GM21381 (cell line): ENCODE data around the gene TDRD7.
A peak's percentile ranks its signal among the peaks of the same experiment; 100 is the strongest.

Experiments
- ATAC-seq: cut with Tn5 transposase; IDR thresholded peaks from one replicate; pipeline ENCODE4 v1.9.1; 2021; ENCODE audit warnings: mild to moderate bottlenecking, moderate library complexity; ENCODE audit not compliant: unreplicated experiment

TDRD7 gene, protein sequence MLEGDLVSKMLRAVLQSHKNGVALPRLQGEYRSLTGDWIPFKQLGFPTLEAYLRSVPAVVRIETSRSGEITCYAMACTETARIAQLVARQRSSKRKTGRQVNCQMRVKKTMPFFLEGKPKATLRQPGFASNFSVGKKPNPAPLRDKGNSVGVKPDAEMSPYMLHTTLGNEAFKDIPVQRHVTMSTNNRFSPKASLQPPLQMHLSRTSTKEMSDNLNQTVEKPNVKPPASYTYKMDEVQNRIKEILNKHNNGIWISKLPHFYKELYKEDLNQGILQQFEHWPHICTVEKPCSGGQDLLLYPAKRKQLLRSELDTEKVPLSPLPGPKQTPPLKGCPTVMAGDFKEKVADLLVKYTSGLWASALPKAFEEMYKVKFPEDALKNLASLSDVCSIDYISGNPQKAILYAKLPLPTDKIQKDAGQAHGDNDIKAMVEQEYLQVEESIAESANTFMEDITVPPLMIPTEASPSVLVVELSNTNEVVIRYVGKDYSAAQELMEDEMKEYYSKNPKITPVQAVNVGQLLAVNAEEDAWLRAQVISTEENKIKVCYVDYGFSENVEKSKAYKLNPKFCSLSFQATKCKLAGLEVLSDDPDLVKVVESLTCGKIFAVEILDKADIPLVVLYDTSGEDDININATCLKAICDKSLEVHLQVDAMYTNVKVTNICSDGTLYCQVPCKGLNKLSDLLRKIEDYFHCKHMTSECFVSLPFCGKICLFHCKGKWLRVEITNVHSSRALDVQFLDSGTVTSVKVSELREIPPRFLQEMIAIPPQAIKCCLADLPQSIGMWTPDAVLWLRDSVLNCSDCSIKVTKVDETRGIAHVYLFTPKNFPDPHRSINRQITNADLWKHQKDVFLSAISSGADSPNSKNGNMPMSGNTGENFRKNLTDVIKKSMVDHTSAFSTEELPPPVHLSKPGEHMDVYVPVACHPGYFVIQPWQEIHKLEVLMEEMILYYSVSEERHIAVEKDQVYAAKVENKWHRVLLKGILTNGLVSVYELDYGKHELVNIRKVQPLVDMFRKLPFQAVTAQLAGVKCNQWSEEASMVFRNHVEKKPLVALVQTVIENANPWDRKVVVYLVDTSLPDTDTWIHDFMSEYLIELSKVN

DNA sequence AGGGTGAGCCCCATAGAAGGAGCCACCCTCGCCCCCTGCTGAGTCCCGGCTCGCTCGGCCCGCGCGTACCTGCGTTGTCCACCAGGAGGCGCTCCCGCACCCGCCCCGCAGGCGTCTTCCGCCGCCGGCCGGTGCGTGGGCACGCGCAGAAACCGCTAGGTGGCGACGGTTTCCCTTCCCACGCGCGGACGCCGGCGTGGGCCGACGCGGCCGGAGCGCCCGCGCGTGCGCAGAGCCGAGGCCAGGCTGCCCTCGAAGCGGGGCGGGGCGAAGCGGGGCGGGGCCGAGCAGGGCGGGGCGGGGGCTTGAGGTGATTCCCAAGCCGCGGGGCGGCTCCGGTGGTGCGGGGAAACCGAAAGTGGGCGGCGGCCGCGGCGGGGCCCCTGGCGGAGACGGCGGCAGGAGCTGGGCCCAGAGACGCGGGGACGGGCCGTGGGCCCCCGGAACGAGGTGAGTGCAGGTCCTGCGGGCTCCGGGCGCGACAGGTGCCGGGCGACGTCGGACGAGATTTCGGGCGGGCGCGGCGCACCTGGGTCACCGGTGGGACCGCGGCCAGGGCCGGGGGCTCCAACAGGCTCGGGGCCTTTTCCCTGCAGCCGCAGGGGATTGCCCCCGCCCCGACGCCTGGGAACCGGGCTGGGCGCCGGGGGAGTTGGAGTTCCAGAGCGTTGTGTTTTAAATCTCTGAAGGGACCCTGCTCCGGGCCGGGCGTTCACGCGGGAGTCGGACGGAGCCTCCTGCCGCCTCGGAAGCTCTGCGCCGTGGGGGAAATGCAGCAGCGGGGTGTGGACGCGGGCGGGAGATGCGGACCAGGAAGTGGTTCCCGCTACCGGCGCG, at the start of gene TDRD7:
Gene TDRD7 (plus strand): TSS at position 308 of the 837 bp plus-strand sequence. CDS start 16,370 bp downstream, outside the sequence.
- ATAC-seq, result peak; percentile 79

DNA sequence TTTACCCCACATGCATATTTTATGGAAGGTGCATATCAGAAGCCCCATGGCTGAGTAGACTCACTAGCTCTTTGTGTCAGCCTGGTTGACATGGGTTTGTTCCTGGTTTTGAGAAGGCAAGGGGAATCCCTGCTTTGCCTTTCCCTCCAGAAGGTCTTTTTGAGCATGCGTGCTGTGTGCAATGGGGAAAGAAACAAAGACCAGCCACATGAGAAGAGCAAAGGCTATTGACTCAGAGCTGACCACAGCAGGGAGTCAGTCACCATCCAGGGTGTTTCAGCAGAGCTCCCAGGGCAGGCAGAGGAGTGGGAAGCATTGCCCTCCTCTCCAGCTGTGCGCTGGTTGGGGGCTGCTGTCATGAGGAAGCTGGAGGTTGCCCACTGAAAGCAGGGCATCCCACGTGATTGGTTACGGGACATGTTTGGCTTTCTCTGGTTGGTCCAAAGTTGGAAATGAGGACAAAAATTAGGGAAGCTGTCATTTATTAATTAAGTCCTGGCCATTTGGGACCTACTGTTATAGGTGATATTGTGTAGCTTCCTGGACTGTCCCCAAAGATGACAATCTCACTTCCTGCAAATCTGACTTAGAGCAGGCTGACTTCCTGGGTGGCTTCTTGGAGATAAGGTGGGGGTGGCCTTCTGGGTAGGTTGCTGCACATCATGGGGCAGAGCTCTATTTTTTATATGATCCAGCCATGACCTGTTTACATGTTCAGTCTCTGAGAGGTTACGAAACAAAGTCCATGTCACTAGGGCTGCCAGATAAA, 48.9 kb upstream of the TDRD7 start:
- peak; percentile 33 for ATAC-seq

DNA sequence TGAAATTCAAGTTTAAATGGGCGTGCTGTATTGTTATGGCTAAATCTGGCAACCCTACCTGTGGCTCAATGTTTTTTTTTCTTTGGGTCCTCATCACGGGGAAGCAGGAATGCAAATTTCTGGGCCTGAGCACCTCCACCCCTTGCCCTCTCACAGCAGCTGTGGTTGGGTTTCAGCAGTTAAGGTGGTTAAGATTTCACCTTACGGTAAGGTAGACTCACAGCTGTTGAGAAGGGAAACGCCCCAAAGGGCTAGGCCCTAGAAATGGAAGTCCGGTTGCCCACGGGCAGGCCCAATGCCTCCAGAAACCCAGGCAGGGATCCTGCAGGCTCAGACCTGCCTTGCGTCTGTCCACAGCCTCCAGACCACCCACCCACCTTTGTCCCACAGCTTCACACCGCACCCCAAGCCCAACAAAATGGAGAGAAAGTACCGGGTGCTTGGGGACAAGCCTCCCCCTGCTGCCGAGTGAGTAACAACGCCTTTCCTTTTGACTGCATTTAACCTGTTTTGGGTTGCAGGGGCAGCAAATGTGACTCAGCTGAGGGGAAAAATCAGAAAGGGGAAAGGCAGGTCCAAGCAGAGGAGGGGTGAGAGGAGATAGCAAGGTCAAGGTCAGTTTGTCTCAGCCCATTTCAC, 48.1 kb upstream of the TDRD7 start:
- no peak for ATAC-seq

DNA sequence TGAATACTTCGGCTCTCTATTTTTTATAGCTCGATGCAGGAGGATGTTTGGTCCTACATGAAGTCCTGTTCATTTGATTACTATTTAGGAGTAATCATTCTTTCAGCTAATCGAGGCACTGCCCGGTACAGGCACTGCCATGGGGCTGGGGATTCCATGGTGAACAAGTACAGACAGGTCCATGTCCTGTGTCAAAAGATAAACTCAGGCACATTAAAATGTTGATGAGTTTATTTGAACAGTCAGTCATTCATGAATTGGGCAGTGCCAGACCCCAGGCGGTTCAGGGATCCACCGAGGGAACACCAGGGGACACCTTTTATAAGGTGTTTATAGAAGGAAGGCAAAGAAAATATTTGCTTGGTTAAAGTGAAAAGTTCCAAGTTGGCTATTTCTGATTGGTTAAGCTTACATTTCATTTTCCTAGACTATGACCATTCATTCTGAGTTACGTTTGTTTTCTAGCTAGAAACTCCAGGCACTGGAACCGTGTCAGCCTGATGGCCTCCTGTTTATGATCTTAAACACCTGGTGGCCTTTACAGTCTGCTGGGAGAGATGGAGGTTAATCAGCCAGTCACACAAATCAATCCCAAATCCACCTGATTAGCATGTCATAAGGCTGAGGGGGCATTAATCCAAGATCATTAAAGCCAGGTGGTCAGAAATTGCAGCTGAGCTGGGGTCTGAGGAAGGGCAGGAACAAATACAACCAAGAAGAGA, 47.0 kb upstream of the TDRD7 start:
- no peak for ATAC-seq

DNA sequence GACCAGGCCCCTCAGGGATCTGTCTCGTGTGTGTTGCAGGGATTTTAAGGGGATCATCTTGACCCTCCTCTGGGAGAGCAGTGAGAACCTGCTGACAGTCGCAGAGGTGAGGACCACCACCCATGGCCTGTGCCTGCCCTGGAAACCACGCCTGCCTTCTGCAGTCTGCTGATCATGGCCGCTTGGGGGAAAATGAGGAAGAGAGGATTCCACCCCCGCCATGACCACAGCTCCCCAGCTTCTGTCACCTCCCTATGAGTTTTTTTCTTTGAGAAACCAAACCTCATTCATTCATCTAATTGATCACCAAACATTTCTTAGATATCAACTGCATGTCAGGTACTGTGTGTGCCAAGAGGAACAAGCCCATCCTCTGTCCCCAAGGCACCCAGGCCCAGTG, 46.3 kb upstream of the TDRD7 start:
- ATAC-seq, result no peak

DNA sequence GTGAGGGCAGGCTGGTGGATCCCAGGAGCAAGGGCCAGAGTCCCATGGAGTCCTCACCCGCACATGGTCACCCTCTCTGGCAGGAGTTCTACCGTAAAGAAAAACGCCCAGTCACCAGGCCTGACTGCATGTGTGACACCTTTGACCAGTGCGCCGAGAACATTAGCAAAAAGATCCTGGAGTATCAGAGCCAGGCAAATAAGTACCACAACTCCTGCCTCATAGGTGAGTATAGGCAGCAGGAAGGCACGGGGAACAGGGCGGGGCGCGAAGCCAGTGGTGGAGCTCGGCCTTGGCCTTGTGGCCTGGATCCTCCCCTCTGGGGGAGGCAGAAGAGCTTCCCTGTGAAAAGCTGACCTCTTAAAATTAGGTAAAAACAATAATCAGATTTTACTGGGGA, 45.4 kb upstream of the TDRD7 start:
- no peak for ATAC-seq

DNA sequence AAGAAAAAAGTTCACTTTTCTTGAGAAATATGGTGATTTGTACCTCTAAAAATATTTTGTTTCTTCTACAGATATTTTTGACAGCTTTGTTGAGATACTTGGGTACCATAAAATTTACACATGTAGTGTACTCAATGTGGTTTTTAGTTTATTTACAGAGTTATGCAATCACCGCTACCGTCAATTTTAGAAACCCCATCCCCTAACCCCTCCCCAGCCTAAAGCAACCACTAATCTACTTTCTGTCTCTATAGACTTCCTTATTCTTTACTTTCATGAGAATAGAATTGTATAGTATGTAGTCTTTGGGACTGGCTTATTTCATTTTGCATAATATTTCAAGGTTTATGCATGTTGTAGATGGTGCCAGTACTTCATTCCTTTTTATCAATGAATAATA, 45.0 kb upstream of the TDRD7 start:
- ATAC-seq, result no peak

DNA sequence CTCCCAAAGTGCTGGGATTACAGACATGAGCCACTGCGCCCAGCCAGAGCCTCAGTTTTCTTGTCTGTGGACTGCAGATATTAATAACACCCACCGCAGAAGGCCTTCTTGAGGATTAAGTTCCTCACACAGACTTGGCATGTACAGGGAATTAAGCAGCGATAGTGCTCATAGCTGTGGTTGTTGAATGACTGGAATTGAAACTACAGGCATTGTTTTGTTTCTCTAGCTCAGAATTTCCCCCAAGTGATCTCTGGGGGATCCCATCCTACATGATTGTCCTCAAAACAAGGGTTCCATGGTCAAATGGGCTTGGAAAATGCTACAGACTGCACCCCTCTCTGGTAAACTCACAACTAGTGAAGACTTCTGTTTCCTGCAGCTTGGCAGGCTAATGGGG, 44.2 kb upstream of the TDRD7 start:
- ATAC-seq, result no peak

DNA sequence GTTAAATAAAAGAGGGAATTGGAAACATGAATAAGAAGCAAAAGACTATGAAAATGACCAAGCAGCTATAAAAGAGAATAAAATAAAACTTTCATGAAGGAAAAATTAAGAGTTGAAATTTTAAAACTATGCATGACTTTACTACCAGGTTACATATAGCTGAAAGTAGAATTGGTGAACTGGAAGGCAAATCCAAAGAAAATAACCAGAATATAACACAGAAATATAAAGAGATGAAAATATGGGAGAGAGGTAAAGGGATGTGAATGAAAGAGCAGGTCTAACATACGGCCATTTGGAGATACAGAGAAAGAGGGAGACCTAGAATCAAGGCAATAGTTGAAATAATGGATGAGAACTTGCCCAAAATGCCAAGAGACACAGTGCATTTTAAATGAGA, 42.9 kb upstream of the TDRD7 start:
- ATAC-seq, result no peak

DNA sequence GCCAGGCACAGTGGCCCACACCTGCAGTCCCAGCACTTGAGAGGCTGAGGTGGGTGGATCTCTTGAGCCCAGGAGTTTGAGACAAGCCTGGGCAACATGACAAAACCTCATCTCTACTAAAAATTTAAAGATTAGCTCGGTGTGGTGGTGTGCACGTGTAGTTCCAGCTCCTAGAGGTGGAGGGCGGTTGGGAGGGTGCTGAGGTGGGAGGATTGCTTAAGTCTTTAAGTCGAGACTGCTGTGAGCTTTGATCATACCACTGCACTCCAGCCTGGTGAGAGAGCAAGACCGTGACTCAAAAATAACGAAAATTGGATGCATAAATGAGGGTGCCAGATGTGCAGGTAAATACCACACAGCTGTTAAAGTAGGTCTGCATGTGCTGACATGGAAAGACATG, 39.3 kb upstream of the TDRD7 start:
- no peak for ATAC-seq

DNA sequence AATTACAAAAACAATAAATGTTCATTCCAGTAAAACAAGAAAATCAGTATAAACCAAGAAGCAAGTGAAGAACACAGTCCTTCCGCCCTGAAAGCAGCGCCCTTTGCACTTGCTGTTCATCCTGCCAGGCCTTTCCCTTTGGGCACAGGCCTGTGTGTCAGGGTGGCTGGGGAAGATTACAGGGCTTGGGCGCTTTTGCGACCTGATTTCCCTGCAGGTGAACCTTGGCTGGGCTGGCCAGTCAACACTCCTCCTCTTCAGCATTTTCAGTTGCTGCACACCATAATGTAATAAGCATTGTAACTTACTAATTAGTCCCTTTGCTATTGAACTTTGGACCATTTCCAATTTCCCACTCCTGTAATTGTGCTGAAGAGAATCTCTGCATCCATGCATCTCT, 38.6 kb upstream of the TDRD7 start:
- ATAC-seq, result no peak

DNA sequence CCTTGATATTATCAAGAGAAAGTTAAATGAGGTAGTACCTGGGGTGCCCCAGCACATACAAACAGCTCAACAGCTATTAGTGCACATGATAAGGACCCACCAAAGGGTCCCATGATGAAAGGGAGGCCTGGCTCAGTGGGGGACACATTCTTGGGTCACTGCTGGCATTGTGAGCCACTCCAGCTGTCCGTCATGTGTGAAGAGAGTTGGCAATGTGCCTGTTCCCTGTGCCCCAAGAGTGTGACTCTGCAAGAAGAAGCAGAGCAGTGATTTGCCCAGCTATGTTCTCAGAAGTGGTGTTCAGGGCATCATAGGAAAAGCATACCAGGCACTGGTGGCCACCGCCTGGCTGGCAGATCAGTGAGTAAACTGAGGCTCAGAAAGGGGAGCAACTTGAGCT, 37.1 kb upstream of the TDRD7 start:
- ATAC-seq, result no peak

DNA sequence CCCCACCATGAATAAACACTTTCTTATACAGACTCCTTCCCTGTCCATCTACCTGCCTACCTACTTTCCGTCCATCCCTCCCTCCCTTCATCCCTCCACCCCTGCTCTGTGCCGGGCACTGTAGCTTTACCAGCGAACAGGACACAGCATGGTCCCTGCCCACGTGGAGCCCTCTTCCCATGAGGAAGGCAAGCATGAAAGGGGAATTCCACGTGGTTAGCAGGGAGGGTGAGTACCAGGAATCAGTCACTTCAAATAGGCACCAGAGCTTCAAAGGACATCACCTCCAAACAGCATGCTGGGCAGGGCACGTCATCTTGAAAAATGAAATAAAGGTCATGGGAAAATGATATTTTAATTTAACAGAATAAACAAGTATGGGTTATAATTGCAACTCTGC, 35.0 kb upstream of the TDRD7 start:
- no peak for ATAC-seq

DNA sequence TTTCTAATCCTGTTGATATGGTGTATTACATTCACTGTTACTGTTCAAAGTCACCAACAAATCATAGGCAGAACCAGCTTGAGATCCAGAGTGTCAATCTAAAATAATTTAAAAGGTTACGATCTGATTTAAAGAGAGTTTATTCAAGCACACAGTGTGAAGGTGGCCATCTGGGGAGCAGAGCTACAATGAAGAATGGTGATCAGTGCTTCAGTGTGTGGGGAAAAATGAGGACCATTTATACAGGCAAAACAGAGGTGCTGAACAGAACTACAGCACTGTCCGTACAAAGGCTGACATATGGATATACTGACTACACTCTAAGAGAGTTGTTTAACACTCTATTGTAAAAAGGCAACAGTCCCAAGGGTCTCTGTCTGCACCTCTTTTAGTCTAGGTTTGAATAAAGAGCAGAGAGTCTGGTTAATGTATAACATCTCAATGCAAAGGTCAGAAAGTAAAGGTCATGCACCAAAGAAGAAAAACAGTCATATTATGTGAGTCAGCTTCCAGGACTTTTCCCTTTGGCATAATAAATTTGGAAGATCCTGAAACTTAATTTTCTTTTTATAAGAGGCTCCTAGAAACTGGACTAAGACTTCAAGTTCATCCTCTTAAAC, 29.7 kb upstream of the TDRD7 start:
- ATAC-seq, result no peak

DNA sequence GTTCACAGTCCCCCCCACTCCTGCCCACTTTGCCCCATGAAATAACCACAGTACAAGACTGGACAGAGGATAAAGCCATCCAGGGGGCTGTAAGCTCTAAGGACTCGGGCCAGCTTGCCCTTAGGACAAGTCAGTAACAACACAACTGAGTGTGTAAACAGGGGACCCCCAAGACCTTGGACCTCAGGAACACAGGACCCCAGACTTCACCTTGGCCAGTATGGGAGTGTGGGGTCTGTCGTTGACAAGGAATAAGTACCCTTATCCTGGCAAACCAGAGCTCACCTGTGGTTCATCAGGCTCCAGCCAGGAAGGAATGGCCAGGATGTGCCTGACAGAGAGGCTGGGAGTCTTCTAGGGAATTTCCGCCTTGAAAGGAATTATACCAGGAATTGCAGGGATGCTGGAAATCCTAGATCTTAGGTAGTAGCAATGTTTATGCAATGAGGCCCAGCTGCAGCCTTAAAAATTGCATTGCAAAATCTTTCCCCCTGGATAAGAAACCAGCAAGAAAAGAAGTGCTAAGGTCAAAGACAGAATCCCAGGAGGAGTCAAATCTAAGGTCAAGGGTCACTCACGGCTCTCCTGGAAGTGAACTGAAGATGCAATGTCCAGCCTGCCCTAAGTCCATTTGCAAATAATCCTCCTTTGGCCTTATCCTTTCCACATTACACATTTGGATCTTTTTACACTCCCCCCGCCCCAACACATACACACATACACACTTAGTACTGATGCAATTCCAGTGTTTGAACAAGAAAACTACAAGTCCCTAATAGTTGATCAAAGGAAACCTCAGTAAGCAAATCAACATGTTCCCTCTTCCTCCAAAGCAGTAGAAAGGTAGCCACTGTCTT, 27.3 kb upstream of the TDRD7 start:
- ATAC-seq, result no peak

DNA sequence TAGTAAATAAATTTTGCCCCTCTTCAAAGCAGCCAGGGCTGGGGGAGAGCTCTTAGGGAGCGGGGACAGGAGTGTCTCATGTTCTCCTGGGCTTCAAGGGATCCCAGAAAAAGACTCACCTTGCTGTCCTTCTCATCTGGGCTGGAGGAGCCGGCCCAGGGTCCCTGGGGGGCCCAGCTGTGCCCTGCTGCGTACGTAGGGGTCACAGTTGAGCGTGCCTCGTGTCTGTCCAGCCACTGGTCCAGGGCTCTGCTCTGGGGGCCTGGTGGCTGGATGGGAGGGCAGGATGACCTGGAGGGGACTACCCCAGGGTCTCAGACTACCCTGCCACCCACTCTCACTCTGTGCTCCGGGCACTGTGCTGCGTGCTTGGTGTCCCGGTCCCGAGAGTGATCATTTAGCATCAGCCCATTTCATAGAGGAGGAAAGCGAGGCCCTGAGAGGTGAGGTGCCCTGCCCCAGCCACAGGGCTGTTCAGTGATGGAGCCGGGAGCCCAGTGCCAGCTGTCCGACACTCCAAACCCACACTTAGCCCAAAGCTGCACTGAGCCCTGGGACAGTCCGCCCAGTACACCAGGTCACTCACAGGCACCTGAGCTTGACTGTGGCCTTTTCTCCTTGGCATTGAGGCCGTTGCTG, 26.2 kb upstream of the TDRD7 start:
- ATAC-seq, result no peak

DNA sequence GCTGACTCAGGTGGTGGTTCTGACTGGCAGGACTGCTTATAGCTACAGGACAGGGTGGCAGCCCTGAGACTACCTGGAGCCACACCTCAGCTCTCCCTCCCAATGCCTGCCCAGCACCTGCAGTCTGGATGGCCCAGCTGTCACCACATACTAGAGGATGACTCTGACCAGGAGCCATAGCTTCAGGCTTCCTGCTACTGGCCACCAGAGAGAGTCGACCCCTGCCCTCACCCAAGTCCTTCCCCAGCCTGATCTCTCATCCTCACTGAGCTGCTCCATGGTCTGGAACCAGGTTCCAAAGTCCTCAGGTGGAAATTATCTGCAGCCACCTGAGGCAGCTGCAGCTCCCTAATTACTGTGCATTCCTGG, 25.6 kb upstream of the TDRD7 start:
- no peak for ATAC-seq
